B cell (primary cell): ENCODE measurements around the gene MESD.

Experiments used
- EZH2 ChIP-seq: IDR thresholded peaks from 2 replicates; pipeline ENCODE4 v1.6.1; 2012; ENCODE audit warnings: borderline replicate concordance, low read depth, mild to moderate bottlenecking, moderate library complexity, low read length; ENCODE audit not compliant: insufficient read depth, poor library complexity, severe bottlenecking
- TF ChIP-seq, protein P1 (sequence below): fragments of 200-600 bp; IDR thresholded peaks from one replicate; pipeline ENCODE4 v1.8.0; 2022; ENCODE audit warnings: antibody characterized with exemption, mild to moderate bottlenecking

DNA sequence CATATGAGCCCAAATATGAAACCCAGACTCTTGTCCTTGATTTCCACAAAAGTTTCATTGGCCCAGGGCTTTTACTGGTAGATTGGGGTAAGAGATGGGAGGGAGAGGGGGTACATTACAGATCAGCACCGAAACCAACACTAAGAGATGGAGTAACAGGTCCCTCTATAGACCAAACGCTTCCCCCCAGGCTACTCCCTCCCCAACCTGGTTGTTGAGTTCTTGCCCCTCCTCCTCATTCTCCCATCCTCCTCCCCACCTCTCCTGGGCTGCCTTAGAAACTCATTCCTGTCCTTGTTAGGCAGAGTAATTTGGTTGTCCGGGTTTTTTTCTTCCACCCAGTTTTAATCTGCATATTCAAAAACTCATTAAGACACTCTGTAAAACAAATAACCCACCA is 74.1 kb downstream of the MESD start:
- TF ChIP-seq, protein P1, sequence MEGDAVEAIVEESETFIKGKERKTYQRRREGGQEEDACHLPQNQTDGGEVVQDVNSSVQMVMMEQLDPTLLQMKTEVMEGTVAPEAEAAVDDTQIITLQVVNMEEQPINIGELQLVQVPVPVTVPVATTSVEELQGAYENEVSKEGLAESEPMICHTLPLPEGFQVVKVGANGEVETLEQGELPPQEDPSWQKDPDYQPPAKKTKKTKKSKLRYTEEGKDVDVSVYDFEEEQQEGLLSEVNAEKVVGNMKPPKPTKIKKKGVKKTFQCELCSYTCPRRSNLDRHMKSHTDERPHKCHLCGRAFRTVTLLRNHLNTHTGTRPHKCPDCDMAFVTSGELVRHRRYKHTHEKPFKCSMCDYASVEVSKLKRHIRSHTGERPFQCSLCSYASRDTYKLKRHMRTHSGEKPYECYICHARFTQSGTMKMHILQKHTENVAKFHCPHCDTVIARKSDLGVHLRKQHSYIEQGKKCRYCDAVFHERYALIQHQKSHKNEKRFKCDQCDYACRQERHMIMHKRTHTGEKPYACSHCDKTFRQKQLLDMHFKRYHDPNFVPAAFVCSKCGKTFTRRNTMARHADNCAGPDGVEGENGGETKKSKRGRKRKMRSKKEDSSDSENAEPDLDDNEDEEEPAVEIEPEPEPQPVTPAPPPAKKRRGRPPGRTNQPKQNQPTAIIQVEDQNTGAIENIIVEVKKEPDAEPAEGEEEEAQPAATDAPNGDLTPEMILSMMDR: no peak
- TF ChIP-seq EZH2: no peak
